Pancreas (tissue), 10 donors: Measurements from ENCODE around the gene SPRR3. TPM values are rescaled to one million over a fixed set of nuclear protein-coding genes. Genes with fewer than 3 reads are reported as not detected.

Source experiments
- ATAC-seq, 4 donors: fragments of 200-7000 bp; cut with Tn5 transposase; one replicate each; pipeline versions ENCODE4 v1.8.0 to v1.9.1; 2020; ENCODE audit warnings: mild to moderate bottlenecking in 4 of 4, moderate library complexity in 4 of 4
- DNase-seq, 6 donors: peaks; one replicate each; pipeline ENCODE4 v3.0.0-alpha.2; 2020
- FAIRE-seq: peaks from 2 replicates; lab custom pipeline; 2012; peaks lifted over from hg19 to GRCh38; lab: Jason Lieb, UNC
- H3K27ac ChIP-seq, 4 donors: fragments of 200-600 bp; sonication (generic); 1 replicate in 3 of 4; 2 replicates in 1 of 4; pipeline versions ENCODE4 v1.5.0 to v1.8.0; 2020
- H3K27me3 ChIP-seq, 4 donors: fragments of 200-600 bp; one replicate each; pipeline ENCODE4 v1.8.0; 2021
- H3K36me3 ChIP-seq, 3 donors: fragments of 200-600 bp; sonication (generic) in 1 of 3; one replicate each; pipeline versions ENCODE4 v1.5.0 to v1.8.0; 2020 to 2021
- H3K4me1 ChIP-seq, 3 donors: fragments of 200-600 bp; one replicate each; pipeline ENCODE4 v1.8.0; 2021
- H3K4me3 ChIP-seq, 4 donors: fragments of 200-600 bp; sonication (generic) in 2 of 4; one replicate each; pipeline versions ENCODE4 v1.5.0 to v1.8.0; 2020 to 2021
- H3K9me3 ChIP-seq, 4 donors: fragments of 200-600 bp; one replicate each; pipeline ENCODE4 v1.8.0; 2021
- WGBS, 2 donors: extraction: QIAGEN DNeasy Blood & Tissue Kit; methylation state at CpG; one replicate each; pipeline ENCODE4 v1.1.7; 2013; 5-methylcytosine and 5-hydroxymethylcytosine counted together
- intact Hi-C, 3 donors: fragments of 100-400 bp; cut with DNase I; formaldehyde crosslinking; loops; one replicate each; pipeline versions ENCODE4 v1.11.1 to v1.14.2; 2022
- polyA plus RNA-seq, 2 donors: library from polyadenylated mRNA; stranded (reverse); fragments of 200-250 nt; gene quantifications; one replicate each; pipeline ENCODE4 v1.2.3, GENCODE V29; 2013
- total RNA-seq, 6 donors: library from RNA; stranded (reverse); fragmentation: NEBNext Ultra II Directional in 4 of 6; extraction: Animal tissue kit (Norgen Biotek cat#: 25700) in 4 of 6; gene quantifications; one replicate each; pipeline versions ENCODE4 v1.2.1 to v1.2.4, GENCODE V29; 2021 to 2023
- TF ChIP-seq, protein P1 (sequence below), 4 donors: fragments of 200-600 bp; sonication (generic) in 3 of 4; IDR thresholded peaks; one replicate each; pipeline versions ENCODE4 v1.5.0 to v1.8.0; 2021; ENCODE audit warnings: antibody characterized with exemption in 4 of 4
- donor health status: healthy with polysubstance abuse.
- donor health status: DM: no; HTN: no; CAD: no; lungs with moderate emphysema.
- donor health status: DM: no; HTN: no; CAD: no.
- donor health status: control.
- donor health status: control.
- donor health status: Bipolar disorder and iron deficiency.
- donor health status: DM: yes; HTN: yes; CAD: no.
- donor health status: DM: no; HTN: no; CAD: no.
- donor health status: DM: no; HTN: no; CAD: no.
- donor health status: DM: yes; HTN: yes; CAD: no.

Gene SPRR3
- total and polyA plus RNA-seq, 8 donors = 2.8 to 3.2 TPM; not detected in 6

DNA sequence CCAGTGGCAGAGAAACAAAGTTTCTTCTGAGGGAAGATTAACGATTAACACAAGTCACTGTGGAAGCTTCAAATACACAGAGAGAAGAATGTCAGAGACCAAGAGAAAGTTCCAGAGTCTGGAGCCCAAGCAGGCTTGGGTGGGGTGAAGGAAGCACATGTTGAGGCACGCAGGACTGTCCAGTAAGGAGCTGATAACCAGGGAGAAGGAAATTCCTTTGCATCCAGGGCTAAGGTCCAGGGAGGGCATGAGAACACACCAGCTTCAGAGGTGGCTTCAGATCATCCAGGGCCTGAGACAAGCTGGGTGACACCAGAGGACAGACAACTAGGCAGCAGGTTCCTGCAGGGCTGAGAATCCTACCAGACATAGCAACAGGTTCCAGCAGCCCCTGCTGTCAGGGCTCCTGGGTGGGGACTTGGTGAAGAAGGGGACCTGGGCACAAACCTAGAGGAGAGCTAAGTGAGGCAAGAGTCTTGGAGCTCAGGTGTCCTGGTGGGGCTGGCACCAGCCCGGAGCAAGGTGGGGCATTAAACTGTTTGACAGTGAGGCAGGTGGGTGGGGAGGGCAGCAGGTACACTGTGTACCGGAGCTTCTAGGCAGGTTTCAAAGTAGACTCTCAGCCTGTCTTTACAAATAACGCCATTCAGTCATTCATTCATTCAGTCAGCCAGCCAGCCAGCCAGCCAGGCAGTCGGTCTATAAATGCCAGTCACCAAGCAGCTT lies 20.2 kb upstream of the SPRR3 start:
- no peaks in the 10 kb centered on the region for H3K36me3 ChIP-seq
- H3K4me1 ChIP-seq = no peaks in the 10 kb centered on the region
- intact Hi-C loops = no loop called here
- no peaks in the 10 kb centered on the region for H3K27me3 ChIP-seq
- no peak overlapping the region for H3K27ac ChIP-seq
- H3K9me3 ChIP-seq = no peaks in the 10 kb centered on the region
- FAIRE-seq (no peak), DNase-seq (no peak), ATAC-seq (no peak)
- 74 to 80% methylated on average over 6 of the region's 6 CpGs for WGBS, 2 donors
- TF ChIP-seq, protein P1, sequence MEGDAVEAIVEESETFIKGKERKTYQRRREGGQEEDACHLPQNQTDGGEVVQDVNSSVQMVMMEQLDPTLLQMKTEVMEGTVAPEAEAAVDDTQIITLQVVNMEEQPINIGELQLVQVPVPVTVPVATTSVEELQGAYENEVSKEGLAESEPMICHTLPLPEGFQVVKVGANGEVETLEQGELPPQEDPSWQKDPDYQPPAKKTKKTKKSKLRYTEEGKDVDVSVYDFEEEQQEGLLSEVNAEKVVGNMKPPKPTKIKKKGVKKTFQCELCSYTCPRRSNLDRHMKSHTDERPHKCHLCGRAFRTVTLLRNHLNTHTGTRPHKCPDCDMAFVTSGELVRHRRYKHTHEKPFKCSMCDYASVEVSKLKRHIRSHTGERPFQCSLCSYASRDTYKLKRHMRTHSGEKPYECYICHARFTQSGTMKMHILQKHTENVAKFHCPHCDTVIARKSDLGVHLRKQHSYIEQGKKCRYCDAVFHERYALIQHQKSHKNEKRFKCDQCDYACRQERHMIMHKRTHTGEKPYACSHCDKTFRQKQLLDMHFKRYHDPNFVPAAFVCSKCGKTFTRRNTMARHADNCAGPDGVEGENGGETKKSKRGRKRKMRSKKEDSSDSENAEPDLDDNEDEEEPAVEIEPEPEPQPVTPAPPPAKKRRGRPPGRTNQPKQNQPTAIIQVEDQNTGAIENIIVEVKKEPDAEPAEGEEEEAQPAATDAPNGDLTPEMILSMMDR (IDR thresholded peaks at IDR 0.05) = no peak
- no peak overlapping the region for H3K4me3 ChIP-seq

DNA sequence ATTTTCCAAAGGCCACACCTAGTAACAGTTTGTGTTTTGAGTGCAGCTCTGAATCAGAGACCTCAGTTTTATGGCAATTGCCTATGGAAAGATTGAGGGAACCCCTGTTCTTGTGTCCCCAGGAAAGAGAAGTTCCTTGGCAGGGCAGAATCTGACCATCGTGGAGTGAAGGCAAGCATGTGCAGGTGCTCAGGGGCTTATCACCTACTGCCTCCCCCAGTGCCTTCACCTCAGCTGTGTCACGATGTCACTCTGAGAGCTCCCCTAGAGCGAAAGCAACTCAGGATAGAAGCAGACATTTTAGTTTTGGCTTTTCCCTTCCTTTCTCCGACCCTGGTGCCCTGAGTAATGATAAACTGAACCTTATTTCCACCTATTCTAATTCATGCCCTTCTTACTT lies 19.5 kb upstream of the SPRR3 start:
- ATAC-seq (no peak), DNase-seq (no peak), FAIRE-seq (no peak)
- Histone ChIP-seq H3K27me3 (no peaks in the 10 kb centered on the region), H3K9me3 (no peaks in the 10 kb centered on the region), H3K36me3 (no peaks in the 10 kb centered on the region), H3K4me1 (no peaks in the 10 kb centered on the region), H3K4me3 (no peak overlapping the region), H3K27ac (no peak overlapping the region)
- intact Hi-C loops = no loop called here
- TF ChIP-seq, protein P1 (IDR thresholded peaks at IDR 0.05) = no peak
- 86 to 88% methylated on average over 4 of the region's 4 CpGs for WGBS, 2 donors

DNA sequence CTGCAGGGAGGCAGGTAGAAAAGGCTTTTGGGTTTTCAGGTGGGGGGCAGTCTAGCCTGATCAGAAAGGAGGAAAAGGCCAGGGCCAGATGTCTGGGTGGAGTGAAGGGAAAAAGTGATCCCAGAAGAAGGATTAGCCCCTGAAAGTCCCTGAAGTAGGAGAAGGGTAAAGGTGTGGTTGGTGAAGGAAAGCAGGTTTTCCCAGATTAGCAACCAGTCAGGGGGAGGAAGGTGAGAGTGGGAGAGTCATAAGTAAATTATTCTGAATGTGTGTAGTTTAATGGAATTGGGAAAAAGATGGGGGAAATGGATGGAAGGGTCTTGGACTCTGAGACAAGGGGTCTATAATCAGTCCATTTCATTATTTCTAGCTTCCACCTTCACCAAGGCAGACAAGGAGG lies 18.3 kb upstream of the SPRR3 start:
- FAIRE-seq (no peak), DNase-seq (no peak)

DNA sequence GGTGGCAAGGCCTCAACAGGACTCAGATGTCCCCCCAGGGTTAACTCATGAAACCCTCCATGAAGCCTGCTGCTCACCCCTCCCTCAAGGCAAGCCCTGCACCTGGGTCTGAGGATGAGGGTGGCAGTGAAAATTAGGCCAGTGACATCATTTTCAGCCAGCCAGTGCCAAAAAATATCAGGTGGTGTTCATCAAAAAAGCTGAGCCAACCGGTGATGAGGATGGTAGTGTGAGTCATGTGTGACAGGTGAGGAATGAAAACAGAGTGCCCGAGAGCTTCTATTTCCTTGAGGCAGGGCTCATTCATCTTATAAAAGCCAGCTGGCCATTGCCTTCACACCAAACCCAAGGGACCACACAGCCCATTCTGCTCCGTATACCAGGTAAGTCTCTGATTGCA lies 17.8 kb upstream of the SPRR3 start, which contains the start of gene SPRR1A:
TSS of gene SPRR1A (plus strand) at position 339 of the 400 bp plus-strand sequence. CDS start 1,150 bp downstream, outside the sequence.
- intact Hi-C loops = no loop called here

More for the DNA sequence above, 18.3 kb upstream of the SPRR3 start:
- intact Hi-C loops = no loop called here
- no peak overlapping the region for H3K4me3 ChIP-seq
- TF ChIP-seq, protein P1 (IDR thresholded peaks at IDR 0.05) = no peak
- H3K27me3 ChIP-seq = no peaks in the 10 kb centered on the region
- H3K36me3 ChIP-seq = no peaks in the 10 kb centered on the region
- no peaks in the 10 kb centered on the region for H3K4me1 ChIP-seq
- H3K27ac ChIP-seq = no peak overlapping the region
- H3K9me3 ChIP-seq = no peaks in the 10 kb centered on the region
- ATAC-seq = no peak

More for the DNA sequence above, 17.8 kb upstream of the SPRR3 start, which contains the start of gene SPRR1A:
- WGBS, 2 donors = 77 to 85% methylated on average over 3 of the region's 3 CpGs
- no peaks in the 10 kb centered on the region for H3K36me3 ChIP-seq
- H3K4me3 ChIP-seq = no peak within 1 kb of the TSS
- TF ChIP-seq, protein P1 (IDR thresholded peaks at IDR 0.05) = no peak
- no peaks in the 10 kb centered on the region for H3K27me3 ChIP-seq
- DNase-seq (no peak), ATAC-seq (peak in 1 of 4 donors; percentile 32), FAIRE-seq (no peak)
- H3K9me3 ChIP-seq = no peaks in the 10 kb centered on the region
- H3K4me1 ChIP-seq = no peaks in the 10 kb centered on the region
- H3K27ac ChIP-seq = no peak within 1 kb of the TSS
